ENCODE results near the gene MPO.

- TF ChIP-seq CTCF (IDR thresholded peaks at IDR 0.05; ENCODE audit: low read depth, low read length, poor library complexity, severe bottlenecking) = no peak
- no peak for TF ChIP-seq EZH2phosphoT487 (IDR thresholded peaks at IDR 0.05; ENCODE audit: borderline replicate concordance, low read length)
Observed at GRCh38 chr17:58242171-58242784, 38.5 kb downstream of the MPO start.
